ENCODE measurements around the gene RBP4. TPM values are rescaled to one million over a fixed set of nuclear protein-coding genes. Genes with fewer than 3 reads are reported as not detected.

RBP4 gene
- total and polyA plus RNA-seq, 12 donors = 0.66 to 224 (median 10.2) TPM; not detected in 1

DNA sequence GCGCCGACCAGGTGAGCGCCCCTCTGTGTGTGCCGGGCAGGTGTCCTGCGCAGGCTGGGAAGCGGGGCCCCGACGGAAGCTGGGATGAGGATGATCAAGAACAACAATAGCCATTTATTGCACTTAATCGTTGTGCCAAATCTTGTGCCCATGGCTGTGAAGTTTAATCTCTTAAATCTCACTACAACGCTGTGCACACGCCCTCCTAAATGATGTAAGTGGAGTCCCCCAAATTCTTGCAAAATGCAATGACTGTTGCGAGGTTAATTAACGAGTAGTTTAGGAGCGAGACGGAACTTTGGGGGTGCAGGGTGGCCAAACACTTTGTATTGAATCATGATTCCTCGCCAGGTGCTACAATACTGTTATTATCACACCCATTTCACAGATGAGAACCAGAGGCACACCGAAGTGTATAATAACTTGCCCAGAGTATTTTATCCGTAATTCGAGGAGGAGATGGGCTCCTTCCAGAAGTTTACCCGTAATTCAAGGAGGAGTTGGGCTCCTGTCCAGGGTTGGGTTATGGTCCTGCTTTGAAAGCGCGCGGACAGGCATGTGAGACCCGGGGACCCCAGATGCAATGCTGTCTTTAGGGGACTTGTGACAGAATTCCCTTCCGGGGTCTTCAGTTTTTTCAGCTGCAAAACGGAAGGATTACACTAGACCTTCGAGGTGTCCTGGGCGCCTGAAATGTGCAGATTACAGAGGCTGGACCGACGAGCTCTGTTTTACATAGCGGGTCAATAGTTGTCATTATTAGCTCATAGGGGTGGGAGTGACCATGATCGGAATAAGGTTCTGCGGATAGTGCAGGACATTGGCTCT is 33.5 kb downstream of the RBP4 start:
- intact Hi-C loops (cut with DNase I) = no loop called here
- DNase-seq = no peak
- peaks cover 36% of the 10 kb centered on the region for H3K27me3 ChIP-seq
- H3K9me3 ChIP-seq (replicated peaks in 1 of 3) = no peaks in the 10 kb centered on the region
- peak overlapping the region in 1 of 4 donors; percentile 36 for H3K4me3 ChIP-seq
- no peak overlapping the region for H3K27ac ChIP-seq
- no peaks in the 10 kb centered on the region for H3K36me3 ChIP-seq (replicated peaks in 1 of 2)
- 8 to 12% (median 11%) methylated on average over 14 to 33 of the region's 33 CpGs for WGBS, 4 donors
- TF ChIP-seq, protein P1, sequence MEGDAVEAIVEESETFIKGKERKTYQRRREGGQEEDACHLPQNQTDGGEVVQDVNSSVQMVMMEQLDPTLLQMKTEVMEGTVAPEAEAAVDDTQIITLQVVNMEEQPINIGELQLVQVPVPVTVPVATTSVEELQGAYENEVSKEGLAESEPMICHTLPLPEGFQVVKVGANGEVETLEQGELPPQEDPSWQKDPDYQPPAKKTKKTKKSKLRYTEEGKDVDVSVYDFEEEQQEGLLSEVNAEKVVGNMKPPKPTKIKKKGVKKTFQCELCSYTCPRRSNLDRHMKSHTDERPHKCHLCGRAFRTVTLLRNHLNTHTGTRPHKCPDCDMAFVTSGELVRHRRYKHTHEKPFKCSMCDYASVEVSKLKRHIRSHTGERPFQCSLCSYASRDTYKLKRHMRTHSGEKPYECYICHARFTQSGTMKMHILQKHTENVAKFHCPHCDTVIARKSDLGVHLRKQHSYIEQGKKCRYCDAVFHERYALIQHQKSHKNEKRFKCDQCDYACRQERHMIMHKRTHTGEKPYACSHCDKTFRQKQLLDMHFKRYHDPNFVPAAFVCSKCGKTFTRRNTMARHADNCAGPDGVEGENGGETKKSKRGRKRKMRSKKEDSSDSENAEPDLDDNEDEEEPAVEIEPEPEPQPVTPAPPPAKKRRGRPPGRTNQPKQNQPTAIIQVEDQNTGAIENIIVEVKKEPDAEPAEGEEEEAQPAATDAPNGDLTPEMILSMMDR (IDR thresholded peaks at IDR 0.05) = no peak
- TF ChIP-seq POLR2A (IDR thresholded peaks at IDR 0.05) = no peak
- H3K4me1 ChIP-seq (replicated peaks in 1 of 2) = peaks cover 0 to 5% of the 10 kb centered on the region in 2 donors

- no peaks in the 10 kb centered on the region for H3K9me3 ChIP-seq (replicated peaks in 1 of 3)
- peaks cover 36% of the 10 kb centered on the region for H3K27me3 ChIP-seq
- TF ChIP-seq POLR2A (IDR thresholded peaks at IDR 0.05) = no peak
- TF ChIP-seq, protein P1 (IDR thresholded peaks at IDR 0.05) = no peak
- H3K36me3 ChIP-seq (replicated peaks in 1 of 2) = no peaks in the 10 kb centered on the region
- intact Hi-C loops (cut with DNase I) = no loop called here
- H3K4me1 ChIP-seq (replicated peaks in 1 of 2) = peaks cover 0 to 5% of the 10 kb centered on the region in 2 donors
- peak within 1 kb of the TSS in 1 of 4 donors; percentile 36 for H3K4me3 ChIP-seq
- peak within 1 kb of the TSS in 1 of 5 donors; percentile 30 for H3K27ac ChIP-seq
- 0 to 2% (median 1%) methylated on average over 6 to 85 of the region's 85 CpGs for WGBS, 4 donors
- DNase-seq = peak; percentile 22 to 57 (median 30)
These were observed 34.4 kb downstream of the RBP4 start, which contains the start of gene FFAR4 for GRCh38 chr10:93566435-93567276. Gene FFAR4, plus strand, starts transcription at chr10:93566665. Its CDS starts 56 bp downstream, at chr10:93566721.

DNA sequence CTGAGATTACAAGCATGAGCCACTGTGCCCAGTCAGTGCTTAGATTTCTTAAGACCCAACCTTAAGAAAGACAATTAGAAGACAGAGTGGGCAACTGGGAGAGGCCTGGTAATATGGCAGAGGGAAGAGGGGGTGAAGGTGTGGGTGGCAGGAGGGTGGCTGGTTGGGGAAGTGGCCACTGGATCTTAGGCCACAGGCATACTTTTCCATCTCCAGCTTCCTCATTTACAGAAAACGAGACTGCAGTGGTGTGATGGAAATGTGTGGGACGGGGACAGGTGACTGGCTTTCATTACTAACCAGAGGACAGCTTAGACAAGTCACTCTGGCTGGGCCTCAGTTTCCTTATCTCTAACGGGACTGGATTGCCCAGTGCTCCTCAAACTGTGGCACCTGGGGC is 35.6 kb downstream of the RBP4 start:
- no peaks in the 10 kb centered on the region for H3K9me3 ChIP-seq (replicated peaks in 1 of 3)
- H3K36me3 ChIP-seq (replicated peaks in 1 of 2) = no peaks in the 10 kb centered on the region
- TF ChIP-seq, protein P1 (IDR thresholded peaks at IDR 0.05) = no peak
- no peak for TF ChIP-seq POLR2A (IDR thresholded peaks at IDR 0.05)
- intact Hi-C loops (cut with DNase I) = no loop called here
- WGBS, 4 donors = 25 to 60% (median 38%) methylated on average over 3 of the region's 3 CpGs
- no peak overlapping the region for H3K4me3 ChIP-seq
- H3K27me3 ChIP-seq = peaks cover 36% of the 10 kb centered on the region
- no peak for DNase-seq
- peaks cover 0 to 5% of the 10 kb centered on the region in 2 donors for H3K4me1 ChIP-seq (replicated peaks in 1 of 2)
- H3K27ac ChIP-seq = no peak overlapping the region

DNA sequence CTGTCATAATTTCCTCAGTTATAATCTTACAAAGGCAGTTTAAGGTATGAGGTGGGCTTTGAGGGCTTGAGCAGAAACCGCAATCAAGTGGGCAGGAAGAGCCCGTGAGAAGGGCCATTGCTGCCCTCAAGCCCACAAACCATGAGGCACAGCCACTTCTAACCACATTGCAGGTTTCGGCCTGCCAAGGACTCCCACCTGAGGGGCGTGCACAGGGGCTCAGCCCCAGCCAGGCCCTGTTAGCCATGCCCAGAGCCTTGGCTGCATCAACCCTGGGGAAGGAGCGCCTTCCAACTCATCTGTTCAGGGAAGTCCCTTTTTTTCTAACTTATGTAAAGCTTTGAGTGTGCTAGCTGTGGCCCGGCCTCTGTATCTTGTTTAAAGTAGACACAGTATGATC is 40.5 kb downstream of the RBP4 start:
- H3K9me3 ChIP-seq (replicated peaks in 1 of 3) = no peaks in the 10 kb centered on the region

More for the DNA sequence above, 40.5 kb downstream of the RBP4 start:
- no peak for TF ChIP-seq POLR2A (IDR thresholded peaks at IDR 0.05)
- TF ChIP-seq, protein P1 (IDR thresholded peaks at IDR 0.05) = no peak
- Histone ChIP-seq H3K27me3 (no peaks in the 10 kb centered on the region), H3K4me1 (replicated peaks in 1 of 2) (no peaks in the 10 kb centered on the region), H3K4me3 (no peak overlapping the region), H3K36me3 (replicated peaks in 1 of 2) (no peaks in the 10 kb centered on the region), H3K27ac (no peak overlapping the region)
- intact Hi-C loops (cut with DNase I) = no loop called here
- WGBS, 4 donors = 87 to 96% (median 94%) methylated on average over 3 to 6 of the region's 6 CpGs
- no peak for DNase-seq

Measured in adrenal gland (tissue), 12 donors.